ENCODE data around the gene FHL2.
"Not testable (repeated sequence)": the region's sequence is repeated elsewhere in the genome, so short reads cannot be mapped to it uniquely, and the experiment has no call there.

FHL2 gene

GRCh38 chr2:105327690-105328089 lies 71.2 kb downstream of the FHL2 start:
- H3K9me3 ChIP-seq, result no peaks in the 10 kb centered on the region
- H3K27me3 ChIP-seq, result no peaks in the 10 kb centered on the region
- H3K36me3 ChIP-seq, result no peaks in the 10 kb centered on the region
- DNase-seq, result no peak
- H3K4me1 ChIP-seq, result no peaks in the 10 kb centered on the region
- no peak for TF ChIP-seq CTCF (IDR thresholded peaks at IDR 0.05; ENCODE audit: low read depth, low read length)
- no peak overlapping the region for H3K4me3 ChIP-seq (ENCODE audit: low read depth, low read length)

GRCh38 chr2:105327271-105327670 lies 71.6 kb downstream of the FHL2 start:
- not testable (repeated sequence) for DNase-seq; H3K9me3 ChIP-seq; H3K4me1 ChIP-seq; H3K4me3 ChIP-seq (ENCODE audit: low read depth, low read length); H3K36me3 ChIP-seq; H3K27me3 ChIP-seq

- Histone ChIP-seq H3K9me3 (no peaks in the 10 kb centered on the region), H3K4me3 (ENCODE audit: low read depth, low read length) (no peak overlapping the region), H3K27me3 (no peaks in the 10 kb centered on the region), H3K36me3 (no peaks in the 10 kb centered on the region), H3K4me1 (no peaks in the 10 kb centered on the region)
- no peak for DNase-seq
- no peak for TF ChIP-seq CTCF (IDR thresholded peaks at IDR 0.05; ENCODE audit: low read depth, low read length)
Measured at GRCh38 chr2:105325389-105325963, 73.4 kb downstream of the FHL2 start.

- no peak for DNase-seq
- no peaks in the 10 kb centered on the region for H3K4me1 ChIP-seq
- no peak overlapping the region for H3K4me3 ChIP-seq (ENCODE audit: low read depth, low read length)
- H3K9me3 ChIP-seq, result no peaks in the 10 kb centered on the region
- H3K36me3 ChIP-seq, result no peaks in the 10 kb centered on the region
- TF ChIP-seq CTCF (IDR thresholded peaks at IDR 0.05; ENCODE audit: low read depth, low read length), result no peak
- H3K27me3 ChIP-seq, result no peaks in the 10 kb centered on the region
Measured at GRCh38 chr2:105324732-105325131, 74.1 kb downstream of the FHL2 start.

GRCh38 chr2:105324101-105324500 lies 74.8 kb downstream of the FHL2 start:
- Histone ChIP-seq H3K27me3 (no peaks in the 10 kb centered on the region), H3K9me3 (no peaks in the 10 kb centered on the region), H3K4me1 (no peaks in the 10 kb centered on the region), H3K4me3 (ENCODE audit: low read depth, low read length) (no peak overlapping the region), H3K36me3 (no peaks in the 10 kb centered on the region)
- TF ChIP-seq CTCF (IDR thresholded peaks at IDR 0.05; ENCODE audit: low read depth, low read length), result no peak
- no peak for DNase-seq

GRCh38 chr2:105323111-105323510 lies 75.7 kb downstream of the FHL2 start:
- no peak for TF ChIP-seq CTCF (IDR thresholded peaks at IDR 0.05; ENCODE audit: low read depth, low read length)

More at GRCh38 chr2:105323111-105323510, 75.7 kb downstream of the FHL2 start:
- DNase-seq, result no peak
- no peaks in the 10 kb centered on the region for H3K4me1 ChIP-seq
- no peaks in the 10 kb centered on the region for H3K36me3 ChIP-seq
- H3K27me3 ChIP-seq, result no peaks in the 10 kb centered on the region
- no peak overlapping the region for H3K4me3 ChIP-seq (ENCODE audit: low read depth, low read length)
- no peaks in the 10 kb centered on the region for H3K9me3 ChIP-seq

All from BE2C (cell line).